Stomach (tissue), 9 donors: ENCODE data around the gene SINHCAF. TPM values are rescaled to one million over a fixed set of nuclear protein-coding genes. Genes with fewer than 3 reads are reported as not detected.

Experiments
- DNase-seq, 2 donors: peaks; one replicate each; pipeline versions ENCODE4 v3.0.0 to v3.0.0-alpha.2; 2013 to 2019
- H3K27ac ChIP-seq, 5 donors: fragments of 200-600 bp in 4 of 5; sonication (generic) in 4 of 5; one replicate each; pipeline ENCODE4 v1.5.1; 2013 to 2019; ENCODE audit warnings: mild to moderate bottlenecking in 1 of 5, moderate library complexity in 1 of 5
- H3K27me3 ChIP-seq, 3 donors: fragments of 200-600 bp; sonication (generic); one replicate each; pipeline ENCODE4 v1.5.1; 2017 to 2019; ENCODE audit warnings: mixed run types in 1 of 3
- H3K36me3 ChIP-seq, 4 donors: fragments of 200-600 bp; sonication (generic); 1 replicate in 3 of 4; 2 replicates in 1 of 4; pipeline ENCODE4 v1.5.1; 2016 to 2019
- H3K4me1 ChIP-seq, 4 donors: fragments of 200-600 bp; sonication (generic); one replicate each; pipeline ENCODE4 v1.5.1; 2016 to 2019
- H3K4me3 ChIP-seq, 4 donors: fragments of 200-600 bp; sonication (generic) in 3 of 4; one replicate each; pipeline ENCODE4 v1.5.1; 2016 to 2019; ENCODE audit warnings: mild to moderate bottlenecking in 1 of 4
- H3K9me3 ChIP-seq, 4 donors: fragments of 200-600 bp; sonication (generic); one replicate each; pipeline ENCODE4 v1.5.1; 2016 to 2019
- CTCF ChIP-seq, 7 experiments: fragments of 450-650 bp in 4 of 7; fragments of 200-600 bp in 3 of 7; sonication (generic) in 3 of 7; IDR thresholded peaks; one replicate each; pipeline ENCODE4 v1.5.1; 2016 to 2019; ENCODE audit warnings: antibody characterized with exemption in 7 of 7, control low read depth in 2 of 7, mild to moderate bottlenecking in 1 of 7
- EP300 ChIP-seq: sonication (generic); formaldehyde crosslinking; IDR thresholded peaks from one replicate; pipeline ENCODE4 v1.6.1; 2017; ENCODE audit warnings: antibody characterized with exemption
- POLR2A ChIP-seq, 4 donors: fragments of 450-650 bp; IDR thresholded peaks; one replicate each; pipeline ENCODE4 v1.6.1; 2016; ENCODE audit warnings: antibody characterized with exemption in 4 of 4, control low read depth in 2 of 4, mild to moderate bottlenecking in 1 of 4, moderate library complexity in 1 of 4
- POLR2AphosphoS5 ChIP-seq, 3 donors: sonication (generic); formaldehyde crosslinking; IDR thresholded peaks; one replicate each; pipeline ENCODE4 v1.6.1; 2016; ENCODE audit warnings: antibody characterized with exemption in 3 of 3
- WGBS, 5 donors: extraction: QIAGEN DNeasy Blood & Tissue Kit in 3 of 5; methylation state at CpG; one replicate each; pipeline versions ENCODE4 v1.1.5 to v1.1.7; 2013 to 2018; 5-methylcytosine and 5-hydroxymethylcytosine counted together
- intact Hi-C: fragments of 100-400 bp; cut with DNase I; formaldehyde crosslinking; loops from one replicate; pipeline ENCODE4 v1.15.1; 2023; ENCODE audit warnings: low total_unique reads
- polyA plus RNA-seq, 3 donors: library from polyadenylated mRNA; stranded (reverse); fragments of 200-250 nt; gene quantifications; one replicate each; pipeline ENCODE4 v1.2.3, GENCODE V29; 2013
- total RNA-seq, 5 donors: library from RNA; depleted of rRNA; stranded (reverse); fragments of >200 nt; gene quantifications; one replicate each; pipeline versions ENCODE4 v1.1.0 to v1.2.3, GENCODE V29; 2014 to 2016
- donor health status: healthy with polysubstance abuse.
- donor health status: Bipolar disorder and iron deficiency.
- donor health status: healthy.

The SINHCAF gene
- total and polyA plus RNA-seq, 8 donors, result 17.5 to 93.5 (median 28.2) TPM

- intact Hi-C loops, result no loop called here
- Histone ChIP-seq H3K36me3 (no peaks in the 10 kb centered on the region), H3K4me1 (peaks cover 17 to 41% (median 29%) of the 10 kb centered on the region in 4 donors)
Measured at GRCh38 chr12:31315044-31315715, 10.8 kb downstream of the SINHCAF start.

GRCh38 chr12:31312431-31312830 lies 13.5 kb downstream of the SINHCAF start:
- WGBS, 5 donors, result 67 to 95% (median 86%) methylated on average over 1 of the region's 1 CpG
- no peak overlapping the region for H3K4me3 ChIP-seq
- H3K4me1 ChIP-seq, result peaks cover 9 to 15% (median 10%) of the 10 kb centered on the region in 4 donors
- TF ChIP-seq EP300 (no peak), POLR2AphosphoS5 (IDR thresholded peaks at IDR 0.05) (no peak), POLR2A (IDR thresholded peaks at IDR 0.05) (no peak), CTCF (IDR thresholded peaks at IDR 0.05) (no peak)
- no peak overlapping the region for H3K27ac ChIP-seq
- no peaks in the 10 kb centered on the region for H3K36me3 ChIP-seq
- no peaks in the 10 kb centered on the region for H3K27me3 ChIP-seq
- H3K9me3 ChIP-seq, result no peaks in the 10 kb centered on the region
- DNase-seq, result no peak
- intact Hi-C loops, result no loop called here

More at GRCh38 chr12:31315044-31315715, 10.8 kb downstream of the SINHCAF start:
- TF ChIP-seq POLR2AphosphoS5 (IDR thresholded peaks at IDR 0.05) (no peak), POLR2A (IDR thresholded peaks at IDR 0.05) (no peak), EP300 (no peak), CTCF (IDR thresholded peaks at IDR 0.05) (no peak)
- DNase-seq, result no peak
- Histone ChIP-seq H3K27ac (no peak overlapping the region), H3K27me3 (no peaks in the 10 kb centered on the region), H3K4me3 (no peak overlapping the region), H3K9me3 (no peaks in the 10 kb centered on the region)
- WGBS, 5 donors, result 85 to 94% (median 89%) methylated on average over 3 of the region's 3 CpGs

GRCh38 chr12:31311634-31312258 lies 14.2 kb downstream of the SINHCAF start:
- H3K9me3 ChIP-seq, result no peaks in the 10 kb centered on the region
- no peaks in the 10 kb centered on the region for H3K27me3 ChIP-seq
- H3K4me1 ChIP-seq, result peaks cover 2 to 8% (median 3%) of the 10 kb centered on the region in 4 donors
- H3K36me3 ChIP-seq, result no peaks in the 10 kb centered on the region
- intact Hi-C loops, result no loop called here
- H3K27ac ChIP-seq, result no peak overlapping the region
- H3K4me3 ChIP-seq, result no peak overlapping the region
- DNase-seq, result no peak
- 92 to 100% (median 97%) methylated on average over 2 of the region's 2 CpGs for WGBS, 5 donors
- TF ChIP-seq CTCF (IDR thresholded peaks at IDR 0.05) (no peak), EP300 (no peak), POLR2A (IDR thresholded peaks at IDR 0.05) (no peak)

GRCh38 chr12:31310488-31310887 lies 15.5 kb downstream of the SINHCAF start:
- intact Hi-C loops, result no loop called here
- Histone ChIP-seq H3K27me3 (no peaks in the 10 kb centered on the region), H3K9me3 (no peaks in the 10 kb centered on the region), H3K36me3 (no peaks in the 10 kb centered on the region), H3K4me3 (no peak overlapping the region), H3K4me1 (peaks cover 0 to 4% (median 0%) of the 10 kb centered on the region in 4 donors), H3K27ac (no peak overlapping the region)
- WGBS, 5 donors, result 76 to 82% (median 79%) methylated on average over 2 of the region's 2 CpGs
- DNase-seq, result no peak
- TF ChIP-seq EP300 (no peak), POLR2A (IDR thresholded peaks at IDR 0.05) (no peak), POLR2AphosphoS5 (IDR thresholded peaks at IDR 0.05) (no peak), CTCF (IDR thresholded peaks at IDR 0.05) (no peak)
